SK-N-SH treated with all-trans-retinoic acid at 6 μM for 48 hours (cell line): Measurements from ENCODE around the gene CRYGS.

Source experiments
- BACH2 ChIP-seq: fragments of 250-450 bp; sonication (Bioruptor Pico); IDR thresholded peaks from 2 replicates; pipeline ENCODE4 v1.9.0; 2021; ENCODE audit warnings: mild to moderate bottlenecking, borderline replicate concordance
- CREB5 ChIP-seq: fragments of 250-450 bp; sonication (Bioruptor Pico); IDR thresholded peaks from 2 replicates; pipeline ENCODE4 v1.5.1; 2020; ENCODE audit warnings: low read depth, mild to moderate bottlenecking, moderate library complexity
- PATZ1 ChIP-seq: fragments of 250-450 bp; sonication (Bioruptor Pico); IDR thresholded peaks from 2 replicates; pipeline ENCODE4 v1.8.0; 2020; ENCODE audit warnings: mild to moderate bottlenecking, moderate library complexity, borderline replicate concordance
- RARB ChIP-seq: fragments of 250-450 bp; sonication (Bioruptor Pico); IDR thresholded peaks from 2 replicates; pipeline ENCODE4 v1.8.0; 2021; ENCODE audit warnings: mild to moderate bottlenecking, moderate library complexity
- TCF4 ChIP-seq: fragments of 250-450 bp; sonication (Bioruptor Pico); IDR thresholded peaks from 2 replicates; pipeline ENCODE4 v1.8.0; 2021; ENCODE audit warnings: mild to moderate bottlenecking, moderate library complexity, borderline replicate concordance
- TOX ChIP-seq: fragments of 250-450 bp; sonication (Bioruptor Pico); IDR thresholded peaks from 2 replicates; pipeline ENCODE4 v1.8.0; 2021; ENCODE audit warnings: mild to moderate bottlenecking, moderate library complexity, borderline replicate concordance
- ZC3H10 ChIP-seq: fragments of 250-450 bp; sonication (Bioruptor Pico); IDR thresholded peaks from 2 replicates; pipeline ENCODE4 v1.5.1; 2021; ENCODE audit warnings: mild to moderate bottlenecking, moderate library complexity
- ZNF70 ChIP-seq: fragments of 450-650 bp; formaldehyde crosslinking; IDR thresholded peaks from 2 replicates; pipeline ENCODE4 v1.5.0; 2020; ENCODE audit warnings: mild to moderate bottlenecking, moderate library complexity

- TF ChIP-seq CREB5: no peak
- no peak for TF ChIP-seq BACH2
- no peak for TF ChIP-seq RARB (CRISPR knock-in tag)
- TF ChIP-seq PATZ1 (CRISPR knock-in tag): no peak
- TF ChIP-seq ZNF70 (CRISPR knock-in tag): no peak
- TF ChIP-seq ZC3H10 (CRISPR knock-in tag): no peak
- TF ChIP-seq TOX: no peak
- TF ChIP-seq TCF4: no peak
Observed at GRCh38 chr3:186506857-186507256, 37.3 kb downstream of the CRYGS start.
